Fibroblast of pulmonary artery (primary cell): ENCODE data around the gene BLOC1S1.

Experiments
- DNase-seq: peaks from one replicate; pipeline ENCODE4 v3.0.0-alpha.2; 2010; ENCODE audit warnings: low read depth
- H3K4me3 ChIP-seq: replicated peaks from 2 replicates; pipeline ENCODE4 v1.5.1; 2011; ENCODE audit warnings: low read depth, mild to moderate bottlenecking, control low read depth, low read length, moderate library complexity
- CTCF ChIP-seq: IDR thresholded peaks from 2 replicates; pipeline ENCODE4 v1.5.1; 2011; ENCODE audit warnings: mild to moderate bottlenecking, control low read depth, low read length, inconsistent platforms; ENCODE audit errors: missing control alignments

Gene BLOC1S1

GRCh38 chr12:55698965-55699364, 16.9 kb upstream of the BLOC1S1 start:
- H3K4me3 ChIP-seq, result no peak overlapping the region
- DNase-seq, result no peak

GRCh38 chr12:55699471-55700055, 16.3 kb upstream of the BLOC1S1 start:
- no peak for DNase-seq
- H3K4me3 ChIP-seq, result no peak overlapping the region
- no peak for TF ChIP-seq CTCF

More at GRCh38 chr12:55698965-55699364, 16.9 kb upstream of the BLOC1S1 start:
- TF ChIP-seq CTCF, result no peak

- no peak overlapping the region for H3K4me3 ChIP-seq
- no peak for TF ChIP-seq CTCF
- DNase-seq, result no peak
Observed at GRCh38 chr12:55700255-55701018, 15.4 kb upstream of the BLOC1S1 start.

GRCh38 chr12:55702861-55703260, 13.0 kb upstream of the BLOC1S1 start:
- H3K4me3 ChIP-seq, result no peak overlapping the region
- no peak for DNase-seq
- TF ChIP-seq CTCF, result no peak

- no peak overlapping the region for H3K4me3 ChIP-seq
- DNase-seq, result no peak
- no peak for TF ChIP-seq CTCF
Observed at GRCh38 chr12:55703288-55703687, 12.6 kb upstream of the BLOC1S1 start.

- H3K4me3 ChIP-seq, result no peak overlapping the region
- TF ChIP-seq CTCF, result no peak
- DNase-seq, result no peak
Observed at GRCh38 chr12:55703901-55704761, 11.7 kb upstream of the BLOC1S1 start.
